Mucosa of descending colon (tissue), 3 donors: ENCODE results near the gene RFLNA. TPM values are rescaled to one million over a fixed set of nuclear protein-coding genes. Genes with fewer than 3 reads are reported as not detected.
A peak's percentile ranks its signal among the peaks of the same experiment; 100 is the strongest.

Source experiments
- ATAC-seq: fragments of 200-7000 bp; cut with Tn5 transposase; one replicate; pipeline ENCODE4 v1.9.1; 2020; ENCODE audit warnings: mild to moderate bottlenecking, moderate library complexity
- DNase-seq, 3 donors: peaks; one replicate each; pipeline ENCODE4 v3.0.0-alpha.2; 2020
- H3K36me3 ChIP-seq: fragments of 200-600 bp; one replicate; pipeline ENCODE4 v1.8.0; 2021; ENCODE audit warnings: low read depth, mild to moderate bottlenecking
- H3K4me1 ChIP-seq: fragments of 200-600 bp; one replicate; pipeline ENCODE4 v1.8.0; 2021; ENCODE audit warnings: low read depth, mild to moderate bottlenecking
- H3K4me3 ChIP-seq: fragments of 200-600 bp; one replicate; pipeline ENCODE4 v1.8.0; 2021; ENCODE audit warnings: mild to moderate bottlenecking
- H3K9me3 ChIP-seq: fragments of 200-600 bp; one replicate; pipeline ENCODE4 v1.8.0; 2021; ENCODE audit warnings: mild to moderate bottlenecking
- CTCF ChIP-seq: fragments of 200-600 bp; IDR thresholded peaks from one replicate; pipeline ENCODE4 v1.8.0; 2022; ENCODE audit warnings: antibody characterized with exemption, mild to moderate bottlenecking
- intact Hi-C, 2 donors: fragments of 100-400 bp; cut with DNase I in 1 of 2; cut with micrococcal nuclease in 1 of 2; formaldehyde crosslinking; loops; one replicate each; pipeline versions ENCODE4 v1.11.0 to v1.11.1; 2022; cut with DNase I, micrococcal nuclease
- total RNA-seq, 3 donors: library from RNA; stranded (reverse); fragmentation: NEBNext Ultra II Directional in 2 of 3; extraction: Animal tissue kit (Norgen Biotek cat#: 25700) in 2 of 3; gene quantifications; one replicate each; pipeline versions ENCODE4 v1.2.1 to v1.2.4, GENCODE V29; 2021 to 2023
- donor health status: DM: no; HTN: no; CAD: no; lungs with moderate emphysema.
- donor health status: DM: no; HTN: no; CAD: no.
- donor health status: DM: no; HTN: yes; CAD: no.

The RFLNA gene
- total RNA-seq, 3 donors from 2014 or later, result 18.0 to 74.5 (median 36.0) TPM

- TF ChIP-seq CTCF, result no peak
- H3K9me3 ChIP-seq, result no peaks in the 10 kb centered on the region
- H3K4me3 ChIP-seq, result no peak overlapping the region
- no peaks in the 10 kb centered on the region for H3K4me1 ChIP-seq
- peak in 2 of 3 donors; percentile 6 to 35 for DNase-seq
- H3K36me3 ChIP-seq, result no peaks in the 10 kb centered on the region
- intact Hi-C loops, result no loop called here
- no peak for ATAC-seq
These were observed 11.1 kb downstream of the RFLNA start for GRCh38 chr12:124305776-124306685.

- ATAC-seq (no peak), DNase-seq (peak in 2 of 3 donors; percentile 9 to 36)
- Histone ChIP-seq H3K4me3 (no peak overlapping the region), H3K4me1 (no peaks in the 10 kb centered on the region), H3K9me3 (no peaks in the 10 kb centered on the region), H3K36me3 (no peaks in the 10 kb centered on the region)
- intact Hi-C loops, result no loop called here
- no peak for TF ChIP-seq CTCF
These were observed 12.0 kb downstream of the RFLNA start for GRCh38 chr12:124306686-124307555.

GRCh38 chr12:124307556-124307825 lies 12.6 kb downstream of the RFLNA start:
- H3K36me3 ChIP-seq, result no peaks in the 10 kb centered on the region
- TF ChIP-seq CTCF, result no peak

GRCh38 chr12:124308741-124309140 lies 13.8 kb downstream of the RFLNA start:
- intact Hi-C loops, result no loop called here
- no peak for TF ChIP-seq CTCF
- no peaks in the 10 kb centered on the region for H3K9me3 ChIP-seq
- H3K4me3 ChIP-seq, result no peak overlapping the region
- ATAC-seq (no peak), DNase-seq (peak in 2 of 3 donors; percentile 18 to 36)
- H3K36me3 ChIP-seq, result no peaks in the 10 kb centered on the region
- no peaks in the 10 kb centered on the region for H3K4me1 ChIP-seq

More at GRCh38 chr12:124307556-124307825, 12.6 kb downstream of the RFLNA start:
- intact Hi-C loops, result no loop called here
- H3K4me1 ChIP-seq, result no peaks in the 10 kb centered on the region
- ATAC-seq (no peak), DNase-seq (peak in 2 of 3 donors; percentile 16 to 19)
- no peaks in the 10 kb centered on the region for H3K9me3 ChIP-seq
- H3K4me3 ChIP-seq, result no peak overlapping the region

GRCh38 chr12:124309231-124309630 lies 14.3 kb downstream of the RFLNA start:
- no peaks in the 10 kb centered on the region for H3K9me3 ChIP-seq
- H3K36me3 ChIP-seq, result no peaks in the 10 kb centered on the region
- TF ChIP-seq CTCF, result no peak
- peak in 1 of 3 donors; percentile 20 for DNase-seq
- intact Hi-C loops, result no loop called here
- ATAC-seq, result no peak
- no peak overlapping the region for H3K4me3 ChIP-seq
- no peaks in the 10 kb centered on the region for H3K4me1 ChIP-seq
